H1 (cell line): Measurements from ENCODE around the gene UPF3A. TPM values are rescaled to one million over a fixed set of nuclear protein-coding genes. Genes with fewer than 3 reads are reported as not detected.

ENCODE experiments used
- CTCF ChIA-PET: fragments of 300-600 bp; sonication (Branson Sonifier 250); formaldehyde crosslinking; loops from one replicate; lab custom pipeline; 2021; ENCODE audit not compliant: partially characterized antibody; lab: Charles Lee
- POLR2A ChIA-PET: fragments of 300-600 bp; sonication (Branson Sonifier 250); formaldehyde crosslinking; loops from one replicate; lab custom pipeline; 2021; ENCODE audit warnings: inconsistent platforms; ENCODE audit not compliant: partially characterized antibody; lab: Charles Lee
- DNase-seq, 2 experiments: peaks; one replicate each; pipeline versions ENCODE4 v3.0.0 to v3.0.0-alpha.2; 2010 to 2022; ENCODE audit warnings: low spot score in 2 of 2, low read depth in 1 of 2, mixed read lengths in 1 of 2
- FAIRE-seq: peaks from 2 replicates; lab custom pipeline; 2011; peaks lifted over from hg19 to GRCh38; lab: Jason Lieb, UNC
- H2AFZ ChIP-seq: 2 replicates; pipeline ENCODE4 v1.8.1; 2012; ENCODE audit warnings: low read length, inconsistent platforms
- H2AK5ac ChIP-seq: 2 replicates; pipeline ENCODE4 v1.6.1; 2013; ENCODE audit warnings: low read depth, low read length
- H2BK120ac ChIP-seq: replicated peaks from 2 replicates; pipeline ENCODE3; 2013; ENCODE audit warnings: low read depth, low read length, inconsistent platforms
- H2BK12ac ChIP-seq: 2 replicates; pipeline ENCODE4 v1.6.1; 2013; ENCODE audit warnings: low read depth, low read length
- H2BK15ac ChIP-seq: 2 replicates; pipeline ENCODE4 v1.6.1; 2013; ENCODE audit warnings: low read length
- H2BK20ac ChIP-seq: 2 replicates; pipeline ENCODE4 v1.6.1; 2013; ENCODE audit warnings: low read length
- H2BK5ac ChIP-seq: 2 replicates; pipeline ENCODE4 v1.6.1; 2013; ENCODE audit warnings: low read depth, low read length
- H3K14ac ChIP-seq: 2 replicates; pipeline ENCODE4 v1.6.1; 2013; ENCODE audit warnings: inconsistent platforms; ENCODE audit not compliant: insufficient read length
- H3K18ac ChIP-seq: 2 replicates; pipeline ENCODE4 v1.6.1; 2013; ENCODE audit warnings: low read length; ENCODE audit errors: extremely low read depth
- H3K23ac ChIP-seq: 2 replicates; pipeline ENCODE4 v1.6.1; 2013; ENCODE audit warnings: inconsistent platforms; ENCODE audit not compliant: insufficient read length
- H3K23me2 ChIP-seq: 2 replicates; pipeline ENCODE4 v1.6.1; 2013; ENCODE audit warnings: low read depth, low read length
- H3K27ac ChIP-seq: 2 replicates; pipeline ENCODE4 v1.6.1; 2011; ENCODE audit warnings: low read depth, low read length, inconsistent platforms
- H3K27me3 ChIP-seq, 4 experiments: replicated peaks in 1 of 4; 1 replicate in 1 of 4; 2 replicates in 3 of 4; pipeline versions ENCODE4 v1.6.1 to v1.8.1; 2011 to 2013; ENCODE audit warnings: low read length in 3 of 4, mild to moderate bottlenecking in 3 of 4, inconsistent platforms in 2 of 4, mixed read lengths in 2 of 4, moderate library complexity in 1 of 4; ENCODE audit not compliant: control insufficient read depth in 3 of 4, insufficient read depth in 3 of 4; ENCODE audit errors: extremely low read depth in 1 of 4
- H3K36me3 ChIP-seq, 4 experiments: 2 replicates each; pipeline versions ENCODE4 v1.6.1 to v1.8.1; 2011 to 2013; ENCODE audit warnings: mild to moderate bottlenecking in 4 of 4, low read length in 3 of 4, moderate library complexity in 2 of 4, control low read depth in 1 of 4, inconsistent platforms in 1 of 4; ENCODE audit not compliant: insufficient read depth in 4 of 4, control insufficient read depth in 2 of 4
- H3K4ac ChIP-seq: replicated peaks from 2 replicates; pipeline ENCODE3; 2013; ENCODE audit warnings: low read length, low read depth, mixed read lengths, inconsistent platforms; ENCODE audit not compliant: insufficient read length
- H3K4me1 ChIP-seq, 4 experiments: replicated peaks in 1 of 4; 1 replicate in 1 of 4; 2 replicates in 3 of 4; pipeline versions ENCODE4 v1.6.1 to v1.8.1; 2011 to 2013; ENCODE audit warnings: low read length in 3 of 4, inconsistent platforms in 2 of 4, mixed read lengths in 1 of 4; ENCODE audit not compliant: insufficient read depth in 4 of 4, control insufficient read depth in 3 of 4
- H3K4me2 ChIP-seq, 2 experiments: 2 replicates each; pipeline versions ENCODE4 v1.6.1 to v1.8.1; 2011 to 2013; ENCODE audit warnings: low read depth in 2 of 2, low read length in 2 of 2, control low read depth in 1 of 2, inconsistent platforms in 1 of 2, mild to moderate bottlenecking in 1 of 2; ENCODE audit not compliant: insufficient read depth in 1 of 2
- H3K4me3 ChIP-seq, 4 experiments: fragments of 200-600, 300-600 bp in 1 of 4; sonication (generic), shearing (Covaris generic), sonication (Bioruptor Twin) in 1 of 4; 2 replicates each; pipeline versions ENCODE4 v1.5.1 to v1.8.1; 2011 to 2016; ENCODE audit warnings: low read length in 4 of 4, low read depth in 3 of 4, control low read depth in 2 of 4, inconsistent platforms in 2 of 4, mild to moderate bottlenecking in 2 of 4, mixed read lengths in 1 of 4, moderate library complexity in 1 of 4; ENCODE audit not compliant: insufficient read depth in 2 of 4; ENCODE audit errors: extremely low read depth in 1 of 4
- H3K56ac ChIP-seq: replicated peaks from 2 replicates; pipeline ENCODE3; 2013; ENCODE audit warnings: low read depth, mild to moderate bottlenecking, mixed read lengths, low read length, inconsistent platforms; ENCODE audit not compliant: insufficient read length
- H3K79me1 ChIP-seq: 2 replicates; pipeline ENCODE4 v1.6.1; 2013; ENCODE audit warnings: low read depth, low read length, control low read depth
- H3K79me2 ChIP-seq, 2 experiments: 2 replicates each; pipeline versions ENCODE4 v1.6.1 to v1.8.1; 2012 to 2013; ENCODE audit warnings: low read length in 2 of 2, mild to moderate bottlenecking in 2 of 2, inconsistent platforms in 1 of 2; ENCODE audit not compliant: insufficient read depth in 2 of 2, control insufficient read depth in 1 of 2
- H3K9ac ChIP-seq, 4 experiments: replicated peaks in 1 of 4; 1 replicate in 1 of 4; 2 replicates in 3 of 4; pipeline versions ENCODE4 v1.6.1 to v1.8.1; 2011 to 2013; ENCODE audit warnings: low read depth in 3 of 4, low read length in 3 of 4, control low read depth in 2 of 4, mild to moderate bottlenecking in 2 of 4, moderate library complexity in 2 of 4, inconsistent platforms in 1 of 4; ENCODE audit errors: extremely low read depth in 1 of 4
- H3K9me3 ChIP-seq, 2 experiments: 2 replicates each; pipeline versions ENCODE4 v1.6.1 to v1.8.1; 2012 to 2013; ENCODE audit warnings: mild to moderate bottlenecking in 2 of 2, moderate library complexity in 2 of 2, control low read depth in 1 of 2, inconsistent platforms in 1 of 2, low read depth in 1 of 2, low read length in 1 of 2, mixed read lengths in 1 of 2; ENCODE audit not compliant: insufficient read depth in 2 of 2
- H4K20me1 ChIP-seq, 2 experiments: replicated peaks in 1 of 2; 2 replicates each; pipeline versions ENCODE3 to v1.8.1; 2011 to 2013; ENCODE audit warnings: inconsistent platforms in 2 of 2, low read length in 2 of 2, mild to moderate bottlenecking in 1 of 2; ENCODE audit not compliant: insufficient read depth in 2 of 2, control insufficient read depth in 1 of 2
- H4K5ac ChIP-seq: 2 replicates; pipeline ENCODE4 v1.6.1; 2013; ENCODE audit warnings: low read length, low read depth, mixed read lengths, inconsistent platforms; ENCODE audit not compliant: insufficient read length
- H4K8ac ChIP-seq: 2 replicates; pipeline ENCODE4 v1.8.0; 2013; ENCODE audit warnings: mild to moderate bottlenecking, moderate library complexity, low read length, inconsistent platforms; ENCODE audit not compliant: insufficient read depth; ENCODE audit errors: extremely low read depth
- H4K91ac ChIP-seq: replicated peaks from 2 replicates; pipeline ENCODE3; 2013; ENCODE audit warnings: low read length, mixed read lengths, inconsistent platforms; ENCODE audit not compliant: insufficient read length
- ASH2L ChIP-seq: fragments of 200-600, 300-600 bp; sonication (generic); IDR thresholded peaks from one replicate; pipeline ENCODE4 v1.7.1; 2017; ENCODE audit warnings: low read length
- CBX8 ChIP-seq: fragments of 300-800, 300-1000 bp; sonication (generic); IDR thresholded peaks from 2 replicates; pipeline ENCODE4 v1.7.1; 2016; ENCODE audit warnings: low read depth, low read length, borderline replicate concordance
- HDAC2 ChIP-seq, 2 experiments: fragments of 300-600 bp in 1 of 2; sonication (generic) in 1 of 2; IDR thresholded peaks; 2 replicates each; pipeline ENCODE4 v1.6.1; 2011 to 2012; ENCODE audit warnings: low read depth in 2 of 2, low read length in 2 of 2, mild to moderate bottlenecking in 2 of 2, moderate library complexity in 2 of 2, borderline replicate concordance in 1 of 2, inconsistent platforms in 1 of 2
- NANOG ChIP-seq: IDR thresholded peaks from 2 replicates; pipeline ENCODE4 v1.6.1; 2011; ENCODE audit warnings: low read length, low read depth, mild to moderate bottlenecking, inconsistent platforms; ENCODE audit not compliant: insufficient read depth, poor library complexity, severe bottlenecking
- WGBS, 2 experiments: shearing (Covaris generic) in 1 of 2; methylation state at CpG; one replicate each; pipeline versions ENCODE4 v1.1.6 to v1.1.7; 2013 to 2015; ENCODE audit warnings: low lambda C conversion rate in 2 of 2, mixed read lengths in 2 of 2, inconsistent platforms in 1 of 2, low coverage in 1 of 2, missing lambda C conversion rate in 1 of 2; ENCODE audit not compliant: insufficient replicate concordance in 2 of 2, insufficient coverage in 1 of 2, insufficient read length in 1 of 2; ENCODE audit errors: extremely low coverage in 1 of 2, missing lambda C conversion rate in 1 of 2; 5-methylcytosine and 5-hydroxymethylcytosine counted together
- polyA plus RNA-seq, 7 experiments: library from polyadenylated mRNA; depleted of rRNA in 3 of 7; stranded (reverse) in 5 of 7; unstranded in 2 of 7; fragments of >200 nt in 5 of 7; fragments of 200-250 nt in 2 of 7; gene quantifications; 1 replicate in 5 of 7; 2 replicates in 1 of 7; 4 replicates in 1 of 7; pipeline versions ENCODE4 v1.2.1 to v1.2.3, GENCODE V29; 2011 to 2013; ENCODE audit warnings: missing spikeins in 2 of 7, mixed read lengths in 2 of 7
- total RNA-seq: library from RNA; stranded (reverse); fragmentation: NEBNext Ultra II Directional; extraction: Animal tissue kit (Norgen Biotek cat#: 25700); gene quantifications from 2 replicates; pipeline ENCODE4 v1.2.1, GENCODE V29; 2021
- TF ChIP-seq, protein P1 (sequence below): IDR thresholded peaks from 2 replicates; pipeline ENCODE4 v1.6.1; 2012; ENCODE audit warnings: inconsistent platforms

UPF3A gene
- total and polyA plus RNA-seq, 2 of the 8 experiments (the other 6 are each of a cell fraction or from before 2014, with no cell fraction given), result 47.1 to 58.2 TPM

DNA sequence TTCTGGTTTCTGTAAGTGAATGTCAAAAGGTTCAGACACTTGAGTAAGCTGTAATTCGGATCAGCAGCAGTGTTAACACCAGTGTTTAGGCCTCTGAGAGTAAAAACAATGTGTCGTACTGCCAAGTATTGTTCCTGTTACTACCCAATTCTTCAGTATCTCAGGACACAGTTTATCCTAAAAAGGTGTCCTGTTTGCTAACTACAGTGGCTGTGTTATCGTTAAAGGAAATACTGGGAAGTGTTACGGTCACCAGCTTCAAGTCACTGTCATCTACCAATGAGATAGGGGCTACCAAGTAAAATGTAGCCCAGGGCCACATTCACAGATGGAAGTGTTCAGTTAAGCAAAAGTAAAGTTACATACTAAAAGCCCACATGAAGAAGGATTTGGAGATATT is 2.3 kb upstream of the UPF3A start:
- peaks cover 0 to 8% (median 3%) of the 10 kb centered on the region in 4 experiments; a peak in 4 of 7 replicates for H3K4me1 ChIP-seq
- H3K56ac ChIP-seq, result no peak overlapping the region
- H2AFZ ChIP-seq, result no peak overlapping the region
- H3K23ac ChIP-seq, result no peak overlapping the region
- TF ChIP-seq CBX8, result no peak
- TF ChIP-seq ASH2L, result no peak
- TF ChIP-seq HDAC2 (IDR thresholded peaks at IDR 0.05; ENCODE audit: borderline replicate concordance in 1 of 2, low read depth in 2 of 2, low read length in 2 of 2), result no peak
- no peak for TF ChIP-seq NANOG
- TF ChIP-seq, protein P1, sequence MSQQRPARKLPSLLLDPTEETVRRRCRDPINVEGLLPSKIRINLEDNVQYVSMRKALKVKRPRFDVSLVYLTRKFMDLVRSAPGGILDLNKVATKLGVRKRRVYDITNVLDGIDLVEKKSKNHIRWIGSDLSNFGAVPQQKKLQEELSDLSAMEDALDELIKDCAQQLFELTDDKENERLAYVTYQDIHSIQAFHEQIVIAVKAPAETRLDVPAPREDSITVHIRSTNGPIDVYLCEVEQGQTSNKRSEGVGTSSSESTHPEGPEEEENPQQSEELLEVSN, result no peak
- H2BK12ac ChIP-seq, result no peak overlapping the region
- ChIA-PET POLR2A (interaction anchor here (0.6 to 3.7 kb wide), 8 partner anchors 10 to 56 kb away, joined by 3 to 35 read pairs (median 4); no protein-coding TSS in a partner anchor), CTCF (no interaction called here)
- H2BK20ac ChIP-seq, result no peak overlapping the region
- H3K9me3 ChIP-seq, result no peaks in the 10 kb centered on the region
- no peak overlapping the region for H2AK5ac ChIP-seq
- no peaks in the 10 kb centered on the region for H3K23me2 ChIP-seq
- FAIRE-seq, result no peak
- no peak overlapping the region for H3K14ac ChIP-seq
- H3K27me3 ChIP-seq, result no peaks in the 10 kb centered on the region
- no peak overlapping the region for H3K27ac ChIP-seq
- no peaks in the 10 kb centered on the region for H4K20me1 ChIP-seq
- H3K4ac ChIP-seq, result no peak overlapping the region
- H3K36me3 ChIP-seq, result peaks cover 3 to 35% (median 5%) of the 10 kb centered on the region in 4 experiments; a peak in 5 of 8 replicates
- H3K79me1 ChIP-seq, result no peaks in the 10 kb centered on the region
- H3K4me2 ChIP-seq, result no peak overlapping the region
- DNase-seq, result no peak
- H4K5ac ChIP-seq, result no peak overlapping the region
- H3K9ac ChIP-seq, result no peak overlapping the region
- H4K8ac ChIP-seq, result no peak overlapping the region
- no peak overlapping the region for H3K4me3 ChIP-seq
- no peak overlapping the region for H2BK5ac ChIP-seq
- 91% methylated on average over 4 of the region's 4 CpGs; no CpG with 5 or more reads in 1 of the 2 experiments for WGBS, 2 experiments
- no peak overlapping the region for H2BK15ac ChIP-seq
- H3K79me2 ChIP-seq, result peaks cover 0 to 18% of the 10 kb centered on the region in 2 experiments; a peak in 2 of 4 replicates
- no peak overlapping the region for H4K91ac ChIP-seq
- H2BK120ac ChIP-seq, result no peak overlapping the region
- no peak overlapping the region for H3K18ac ChIP-seq
